Activated T-cell treated with anti-CD3 and anti-CD28 coated beads, Interleukin-2, amount 50 U/mL, for 4 hours (primary cell): ENCODE measurements around the gene LIMA1. TPM values are rescaled to one million over a fixed set of nuclear protein-coding genes. Genes with fewer than 3 reads are reported as not detected.
"Not testable (repeated sequence)": the region's sequence is repeated elsewhere in the genome, so short reads cannot be mapped to it uniquely, and the experiment has no call there.

Experiments
- ATAC-seq, 2 donors: fragments of 200-7000 bp; cut with Tn5 transposase; one replicate each; pipeline ENCODE4 v1.10.0; 2021
- DNase-seq: peaks from one replicate; pipeline ENCODE4 v3.0.0-alpha.2; 2020
- H3K27me3 Mint-ChIP-seq: one replicate; pipeline ENCODE4 v1.8.0; 2021; ENCODE audit warnings: low read depth, mixed read lengths
- H3K36me3 Mint-ChIP-seq: one replicate; pipeline ENCODE4 v1.8.0; 2022; ENCODE audit warnings: mixed read lengths; ENCODE audit not compliant: insufficient read depth
- H3K4me1 Mint-ChIP-seq: one replicate; pipeline ENCODE4 v1.8.0; 2021; ENCODE audit warnings: low read depth, mixed read lengths
- H3K4me3 Mint-ChIP-seq: one replicate; pipeline ENCODE4 v1.8.0; 2021; ENCODE audit warnings: mild to moderate bottlenecking, moderate library complexity, mixed read lengths
- H3K9me3 Mint-ChIP-seq: one replicate; pipeline ENCODE4 v1.8.0; 2021; ENCODE audit warnings: mixed read lengths
- total RNA-seq, 3 donors: library from RNA; stranded (reverse); gene quantifications; one replicate each; pipeline ENCODE4 v1.2.1, GENCODE V29; 2021

The LIMA1 gene
- total RNA-seq, 3 donors from 2014 or later = 31.6 to 56.4 (median 48.9) TPM

DNA sequence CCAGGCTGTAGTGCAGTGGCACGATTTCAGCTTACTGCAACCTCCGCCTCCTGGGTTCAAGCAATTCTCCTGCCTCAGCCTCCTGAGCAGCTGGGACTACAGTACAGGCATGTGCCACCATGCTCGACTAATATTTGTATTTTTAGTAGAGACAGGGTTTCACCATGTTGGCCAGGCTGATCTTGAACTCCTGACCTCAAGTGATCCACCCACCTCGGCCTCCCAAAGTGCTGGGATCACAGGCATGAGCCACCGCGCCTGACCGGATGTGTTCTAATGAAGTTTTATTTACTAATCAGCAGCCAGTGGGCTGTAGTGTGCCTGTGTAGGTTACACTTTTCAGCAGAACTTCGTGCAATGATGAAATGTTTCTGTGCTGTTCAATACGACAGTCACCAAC, 35.7 kb downstream of the LIMA1 start:
- H3K9me3 Mint-ChIP-seq, ATAC-seq, H3K4me3 Mint-ChIP-seq, H3K27me3 Mint-ChIP-seq, DNase-seq: not testable (repeated sequence)
- peaks cover 27% of the 10 kb centered on the region for H3K4me1 Mint-ChIP-seq
- H3K36me3 Mint-ChIP-seq = peaks cover 17% of the 10 kb centered on the region

DNA sequence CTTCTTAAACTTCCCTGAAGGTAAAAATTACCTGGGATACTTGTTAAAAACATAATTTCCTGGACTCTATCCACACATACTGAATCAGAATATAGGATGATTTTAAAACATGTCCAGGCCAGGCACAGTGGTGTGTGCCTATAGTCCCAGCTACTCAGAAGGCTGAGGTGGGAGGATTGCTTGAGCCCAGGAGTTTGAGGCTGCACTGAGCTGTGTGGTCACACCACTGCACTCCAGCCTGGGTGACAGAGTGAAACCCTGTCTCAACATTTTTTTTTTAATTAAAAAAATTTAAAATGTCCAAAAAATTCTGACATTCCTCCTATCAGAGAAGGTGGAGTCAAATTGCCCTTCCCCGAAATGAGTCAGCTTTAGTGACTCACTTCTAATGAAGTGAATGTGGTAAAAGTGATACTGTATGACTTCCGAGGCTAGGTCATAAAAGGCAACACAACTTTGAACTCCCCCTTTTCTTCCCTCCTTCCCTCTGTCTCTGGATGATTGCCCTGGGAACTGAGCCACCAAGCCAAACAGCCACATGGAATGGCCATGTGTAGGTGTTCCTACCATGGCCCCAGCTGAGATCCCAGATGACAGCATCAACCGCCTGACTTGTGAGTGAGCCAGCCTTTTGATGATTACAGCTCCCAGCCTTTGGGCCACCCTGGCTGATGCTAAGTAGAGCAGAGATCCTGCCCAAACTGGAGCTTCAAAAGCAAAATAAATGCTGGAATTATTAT, 36.3 kb downstream of the LIMA1 start:
- H3K36me3 Mint-ChIP-seq = peaks cover 17% of the 10 kb centered on the region
- ATAC-seq (peak; percentile 88 to 89), DNase-seq (no peak)
- H3K4me3 Mint-ChIP-seq = peak overlapping the region; percentile 29
- H3K9me3 Mint-ChIP-seq = no peaks in the 10 kb centered on the region
- no peaks in the 10 kb centered on the region for H3K27me3 Mint-ChIP-seq
- H3K4me1 Mint-ChIP-seq = peaks cover 24% of the 10 kb centered on the region

DNA sequence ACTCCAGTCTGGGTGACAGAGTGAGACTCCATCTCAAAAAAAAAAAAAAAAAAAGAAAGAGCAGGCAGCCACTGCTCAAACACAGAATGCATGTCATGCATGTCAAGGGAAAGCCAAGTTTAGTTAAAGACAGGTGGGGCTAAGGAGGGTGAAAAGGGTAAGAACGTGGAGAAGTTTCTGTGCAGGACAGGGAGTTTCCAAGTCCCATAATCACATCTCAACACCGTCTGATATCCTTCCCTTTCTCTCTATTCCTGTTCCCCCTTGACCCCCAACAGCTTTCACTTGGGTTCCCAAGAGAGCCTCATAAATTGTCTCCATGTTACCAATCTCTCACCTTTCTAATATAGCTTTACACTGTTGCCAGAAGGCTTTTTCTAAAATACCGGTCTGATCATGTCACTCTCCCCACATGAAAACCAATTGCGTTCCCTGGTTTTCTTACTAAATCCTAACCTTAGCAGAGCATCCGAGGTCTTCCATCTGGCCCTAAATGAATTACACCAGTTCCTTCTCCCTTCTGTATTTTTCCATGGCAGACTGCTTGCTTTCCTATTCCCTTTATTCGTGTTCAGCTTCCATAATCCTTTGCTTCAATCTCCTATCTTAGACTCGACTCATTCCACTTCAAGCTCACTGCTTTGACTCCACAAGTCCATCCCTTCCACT, 37.0 kb downstream of the LIMA1 start:
- no peak for ATAC-seq
- peaks cover 18% of the 10 kb centered on the region for H3K4me1 Mint-ChIP-seq
- no peaks in the 10 kb centered on the region for H3K9me3 Mint-ChIP-seq
- peaks cover 15% of the 10 kb centered on the region for H3K36me3 Mint-ChIP-seq
- H3K4me3 Mint-ChIP-seq = no peak overlapping the region
- no peak for DNase-seq
- no peaks in the 10 kb centered on the region for H3K27me3 Mint-ChIP-seq

- Mint-ChIP-seq H3K9me3 (no peaks in the 10 kb centered on the region), H3K36me3 (peaks cover 22% of the 10 kb centered on the region), H3K4me3 (no peak overlapping the region), H3K27me3 (no peaks in the 10 kb centered on the region), H3K4me1 (peaks cover 14% of the 10 kb centered on the region)
- ATAC-seq (no peak), DNase-seq (no peak)
These were observed 39.8 kb downstream of the LIMA1 start for GRCh38 chr12:50243507-50243906.

GRCh38 chr12:50242751-50243191, 40.5 kb downstream of the LIMA1 start:
- ATAC-seq = peak in 1 of 2 donors; percentile 42
- H3K9me3 Mint-ChIP-seq = no peaks in the 10 kb centered on the region

GRCh38 chr12:50241178-50241577, 42.1 kb downstream of the LIMA1 start:
- Mint-ChIP-seq H3K9me3 (no peaks in the 10 kb centered on the region), H3K4me1 (peaks cover 2% of the 10 kb centered on the region), H3K4me3 (no peak overlapping the region), H3K36me3 (peaks cover 12% of the 10 kb centered on the region), H3K27me3 (no peaks in the 10 kb centered on the region)
- ATAC-seq = no peak
- DNase-seq = no peak

More at GRCh38 chr12:50242751-50243191, 40.5 kb downstream of the LIMA1 start:
- DNase-seq = no peak
- Mint-ChIP-seq H3K36me3 (peaks cover 20% of the 10 kb centered on the region), H3K4me1 (peaks cover 12% of the 10 kb centered on the region), H3K27me3 (no peaks in the 10 kb centered on the region), H3K4me3 (no peak overlapping the region)

DNA sequence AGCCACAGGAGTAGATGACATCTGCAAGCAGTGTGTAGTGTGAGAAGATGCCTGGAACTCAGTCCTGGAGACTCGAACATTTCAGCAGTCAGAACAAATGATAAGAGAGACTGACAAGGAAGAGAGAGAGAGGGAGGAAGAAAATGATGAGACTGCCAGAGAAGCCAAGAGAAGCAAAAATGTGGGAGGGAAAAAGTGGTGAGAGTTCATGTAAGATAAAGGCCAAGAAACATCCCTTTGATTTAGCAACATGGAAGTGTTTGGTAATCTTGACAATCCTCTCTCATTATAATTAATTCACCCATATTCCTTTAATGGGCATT, 42.6 kb downstream of the LIMA1 start:
- ATAC-seq = no peak
- peaks cover 12% of the 10 kb centered on the region for H3K36me3 Mint-ChIP-seq
- peaks cover 2% of the 10 kb centered on the region for H3K4me1 Mint-ChIP-seq

GRCh38 chr12:50240096-50240791, 43.1 kb downstream of the LIMA1 start:
- DNase-seq (no peak), ATAC-seq (no peak)
- Mint-ChIP-seq H3K27me3 (no peaks in the 10 kb centered on the region), H3K4me1 (no peaks in the 10 kb centered on the region), H3K36me3 (peaks cover 12% of the 10 kb centered on the region), H3K4me3 (no peak overlapping the region), H3K9me3 (no peaks in the 10 kb centered on the region)

More for the DNA sequence above, 42.6 kb downstream of the LIMA1 start:
- Mint-ChIP-seq H3K9me3 (no peaks in the 10 kb centered on the region), H3K4me3 (no peak overlapping the region), H3K27me3 (no peaks in the 10 kb centered on the region)
- no peak for DNase-seq

- DNase-seq (no peak), ATAC-seq (no peak)
- Mint-ChIP-seq H3K36me3 (peaks cover 9% of the 10 kb centered on the region), H3K4me1 (no peaks in the 10 kb centered on the region), H3K4me3 (no peak overlapping the region), H3K9me3 (no peaks in the 10 kb centered on the region), H3K27me3 (peaks cover under 1% of the 10 kb centered on the region)
These were observed 43.9 kb downstream of the LIMA1 start for GRCh38 chr12:50239355-50239891.

GRCh38 chr12:50234347-50234746, 49.0 kb downstream of the LIMA1 start:
- Mint-ChIP-seq H3K9me3 (no peaks in the 10 kb centered on the region), H3K4me1 (no peaks in the 10 kb centered on the region), H3K4me3 (no peak overlapping the region), H3K27me3 (peaks cover 2% of the 10 kb centered on the region), H3K36me3 (no peaks in the 10 kb centered on the region)
- ATAC-seq = peak; percentile 67 to 80
- no peak for DNase-seq

GRCh38 chr12:50232771-50233209, 50.5 kb downstream of the LIMA1 start:
- Mint-ChIP-seq H3K4me1 (no peaks in the 10 kb centered on the region), H3K27me3 (peaks cover 2% of the 10 kb centered on the region), H3K36me3 (no peaks in the 10 kb centered on the region), H3K4me3 (no peak overlapping the region), H3K9me3 (no peaks in the 10 kb centered on the region)
- ATAC-seq (no peak), DNase-seq (no peak)

DNA sequence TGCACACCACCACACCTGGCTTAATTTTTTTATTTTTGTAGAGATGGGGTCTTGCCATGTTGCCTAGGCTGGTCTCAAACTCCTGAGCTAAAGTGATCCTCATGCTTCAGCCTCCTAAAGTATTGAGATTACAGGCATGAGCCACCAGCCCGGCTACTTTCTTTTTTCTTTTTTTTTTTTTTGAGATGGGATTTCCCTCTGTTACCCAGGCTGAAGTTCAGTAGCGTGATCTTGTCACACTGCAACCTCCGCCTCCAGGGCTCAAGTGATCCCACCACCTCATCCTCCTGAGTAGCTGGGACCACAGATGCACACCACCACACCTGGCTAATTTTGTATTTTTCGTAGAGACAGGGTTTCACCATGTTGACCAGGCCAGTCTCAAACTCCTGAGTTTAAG, 51.1 kb downstream of the LIMA1 start:
- no peak for ATAC-seq
- DNase-seq = no peak
- H3K4me3 Mint-ChIP-seq = no peak overlapping the region
- no peaks in the 10 kb centered on the region for H3K9me3 Mint-ChIP-seq
- H3K36me3 Mint-ChIP-seq = no peaks in the 10 kb centered on the region
- no peaks in the 10 kb centered on the region for H3K4me1 Mint-ChIP-seq
- H3K27me3 Mint-ChIP-seq = peaks cover 2% of the 10 kb centered on the region

DNA sequence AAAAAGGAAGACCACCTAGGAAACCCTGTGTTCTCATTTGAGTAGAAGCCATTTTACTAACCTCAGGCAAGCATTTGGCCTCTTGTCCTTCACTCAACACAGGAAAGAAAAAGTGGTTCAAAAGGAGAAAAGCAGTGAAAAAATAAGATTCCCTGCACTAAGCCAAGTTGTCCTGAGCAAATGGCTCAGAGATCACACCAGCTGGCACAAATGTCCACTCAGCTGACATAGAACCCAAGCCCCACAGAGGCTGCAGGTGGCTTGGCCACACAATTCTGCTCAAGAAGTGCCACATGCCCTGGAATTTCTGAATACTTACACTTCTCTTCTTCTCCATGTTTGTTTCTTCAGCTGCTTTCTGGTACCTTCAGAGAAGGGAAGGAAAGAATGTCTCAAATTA, 52.0 kb downstream of the LIMA1 start:
- no peak overlapping the region for H3K4me3 Mint-ChIP-seq

DNA sequence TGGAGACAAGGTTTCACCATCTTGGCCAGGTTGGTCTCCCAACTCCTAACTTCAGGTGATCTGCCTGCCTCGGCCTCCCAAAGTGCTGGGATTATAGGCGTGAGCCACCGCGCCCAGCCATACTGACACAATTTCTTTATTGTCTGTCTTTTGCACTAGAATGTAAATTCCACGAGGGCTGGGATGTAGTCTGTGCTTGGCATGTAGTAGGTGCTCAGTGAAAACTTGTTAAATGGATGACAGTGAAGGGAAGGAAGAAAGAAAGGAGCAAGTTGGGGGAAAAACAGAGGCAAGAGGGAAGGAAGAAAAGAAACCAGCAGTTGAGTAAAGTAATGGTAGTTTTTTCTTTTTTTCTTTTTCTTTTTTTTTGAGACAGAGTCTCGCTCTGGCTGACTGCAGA, 53.1 kb downstream of the LIMA1 start:
- H3K36me3 Mint-ChIP-seq = no peaks in the 10 kb centered on the region
- H3K4me1 Mint-ChIP-seq = peaks cover 3% of the 10 kb centered on the region
- H3K27me3 Mint-ChIP-seq = peaks cover 2% of the 10 kb centered on the region
- DNase-seq (no peak), ATAC-seq (no peak)
- no peak overlapping the region for H3K4me3 Mint-ChIP-seq
- no peaks in the 10 kb centered on the region for H3K9me3 Mint-ChIP-seq

More for the DNA sequence above, 52.0 kb downstream of the LIMA1 start:
- DNase-seq (no peak), ATAC-seq (no peak)
- Mint-ChIP-seq H3K36me3 (no peaks in the 10 kb centered on the region), H3K4me1 (no peaks in the 10 kb centered on the region), H3K9me3 (no peaks in the 10 kb centered on the region), H3K27me3 (peaks cover 2% of the 10 kb centered on the region)
